Glomerular endothelial cell (primary cell): ENCODE results near the gene DCTN3. TPM values are rescaled to one million over a fixed set of nuclear protein-coding genes. Genes with fewer than 3 reads are reported as not detected.

ENCODE experiments used
- DNase-seq: peaks from one replicate; pipeline ENCODE4 v3.0.0-alpha.2; 2011; ENCODE audit warnings: low read depth, low spot score; ENCODE audit errors: extremely low read depth
- total RNA-seq: library from RNA; depleted of rRNA; stranded (reverse); fragments of >200 nt; gene quantifications from 2 replicates; pipeline ENCODE4 v1.2.3, GENCODE V29; 2015

The DCTN3 gene
- total RNA-seq, 1 donor from 2014 or later: 97.1 TPM

DNA sequence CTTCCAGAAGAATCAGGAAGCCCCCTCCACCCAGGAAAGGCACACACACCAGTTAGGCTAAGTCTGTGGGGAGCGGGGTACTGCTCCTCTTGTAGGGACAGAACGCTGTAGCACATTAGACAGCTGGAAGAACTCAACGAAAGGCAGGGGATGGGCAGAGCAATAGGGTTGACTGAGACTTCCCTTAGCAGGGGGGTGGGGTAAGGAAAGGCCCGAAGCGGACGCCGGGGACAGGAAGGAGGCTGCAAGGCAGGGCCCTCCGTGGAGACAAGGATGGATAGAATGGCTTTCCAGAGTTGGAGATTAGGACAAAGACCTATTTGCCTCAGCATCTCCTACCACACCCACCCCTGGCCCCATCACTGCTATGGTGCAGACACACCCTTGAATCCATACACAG is 45.1 kb downstream of the DCTN3 start:
- no peak for DNase-seq

DNA sequence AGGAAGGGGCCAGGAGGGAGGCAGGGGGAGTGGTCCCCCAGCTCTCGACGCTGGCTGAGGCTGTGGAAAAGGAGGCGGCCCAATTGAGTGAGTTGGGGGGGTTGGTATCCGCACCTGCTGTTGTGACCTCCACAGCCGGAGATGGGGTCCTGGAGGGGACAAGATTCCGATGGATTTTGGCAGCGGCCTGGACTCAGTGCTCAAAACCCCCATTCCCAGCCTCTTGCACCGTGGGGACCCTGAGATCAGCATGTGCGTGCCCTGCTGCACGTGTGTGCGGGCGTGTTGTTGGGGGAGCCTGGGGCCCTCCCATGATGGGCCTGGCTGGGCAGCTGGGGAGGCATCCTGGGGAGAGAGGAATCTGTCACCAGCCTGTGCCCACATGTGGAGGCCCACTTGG is 45.7 kb downstream of the DCTN3 start:
- no peak for DNase-seq

GRCh38 chr9:34573599-34574325 is 46.5 kb downstream of the DCTN3 start:
- DNase-seq: no peak

- DNase-seq: no peak
Measured at GRCh38 chr9:34572628-34573027, 47.7 kb downstream of the DCTN3 start.

DNA sequence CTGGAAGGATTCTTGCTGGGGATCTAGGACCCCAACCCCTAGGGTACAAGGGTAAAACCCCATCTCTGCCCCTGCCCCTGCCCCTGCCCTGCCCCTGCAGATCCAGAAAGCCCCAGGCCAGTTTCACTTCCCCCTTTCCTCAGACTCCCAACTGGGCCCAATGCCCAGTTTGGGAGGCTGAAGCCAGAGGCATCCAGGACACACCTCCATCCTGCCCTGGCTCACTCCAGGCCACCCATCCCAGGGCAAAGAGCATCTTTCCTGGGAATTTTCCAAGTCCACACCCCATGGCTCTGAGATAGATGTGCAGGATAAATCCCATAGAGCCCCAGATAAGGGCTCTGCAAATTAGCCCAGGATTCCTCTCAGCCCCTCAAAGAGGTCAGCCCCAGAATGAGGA is 48.2 kb downstream of the DCTN3 start:
- DNase-seq: no peak

DNA sequence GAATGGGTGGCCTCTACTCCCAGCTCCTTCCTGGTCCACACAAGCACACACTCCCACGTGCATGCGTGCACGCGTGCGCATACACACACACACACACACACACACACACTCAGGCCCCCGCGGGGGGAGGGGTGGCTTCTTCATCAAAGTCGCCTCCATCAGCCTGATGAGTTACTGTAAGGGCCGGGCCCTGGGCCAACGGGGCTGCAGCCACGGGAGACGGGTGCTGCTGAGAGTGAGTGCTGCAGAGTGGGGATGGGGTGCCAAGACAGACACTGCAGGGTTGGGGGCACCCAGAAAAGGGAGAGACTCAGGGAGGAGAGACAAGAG is 48.8 kb downstream of the DCTN3 start:
- DNase-seq: no peak

DNA sequence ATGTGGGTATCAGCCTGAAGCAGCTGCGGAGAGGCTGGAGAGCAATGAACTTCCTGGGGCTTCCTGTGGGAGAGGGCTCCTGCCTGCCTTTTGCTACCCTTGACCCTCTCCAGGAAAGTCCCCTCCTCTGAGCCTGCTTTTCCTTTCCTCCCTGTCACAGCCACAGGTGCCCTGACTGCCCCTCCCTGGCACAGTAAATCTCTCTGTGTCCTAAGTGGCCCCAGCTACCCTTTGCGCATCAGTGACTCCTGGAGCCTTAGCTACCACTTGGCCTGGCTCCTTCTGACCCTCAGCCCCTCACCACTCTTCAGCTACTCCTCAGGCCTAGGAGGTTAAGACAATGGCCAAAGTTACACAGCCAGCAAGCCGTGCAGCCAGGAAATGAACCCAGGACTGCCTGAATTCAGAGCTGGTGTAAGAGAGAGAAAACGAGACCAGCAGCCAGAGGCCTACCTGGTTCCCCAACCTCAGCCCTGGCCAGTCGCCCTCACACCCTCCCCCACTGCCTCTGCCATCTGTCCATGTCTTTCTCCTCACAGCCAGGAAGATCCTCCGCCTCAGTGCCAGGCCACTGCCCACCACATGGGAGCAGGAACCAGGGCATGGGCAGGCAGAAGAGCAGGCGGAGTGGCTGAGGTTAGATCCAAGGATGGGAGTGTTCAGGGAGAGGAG is 49.4 kb downstream of the DCTN3 start:
- no peak for DNase-seq

- no peak for DNase-seq
Measured at GRCh38 chr9:34570376-34570775, 49.9 kb downstream of the DCTN3 start.

DNA sequence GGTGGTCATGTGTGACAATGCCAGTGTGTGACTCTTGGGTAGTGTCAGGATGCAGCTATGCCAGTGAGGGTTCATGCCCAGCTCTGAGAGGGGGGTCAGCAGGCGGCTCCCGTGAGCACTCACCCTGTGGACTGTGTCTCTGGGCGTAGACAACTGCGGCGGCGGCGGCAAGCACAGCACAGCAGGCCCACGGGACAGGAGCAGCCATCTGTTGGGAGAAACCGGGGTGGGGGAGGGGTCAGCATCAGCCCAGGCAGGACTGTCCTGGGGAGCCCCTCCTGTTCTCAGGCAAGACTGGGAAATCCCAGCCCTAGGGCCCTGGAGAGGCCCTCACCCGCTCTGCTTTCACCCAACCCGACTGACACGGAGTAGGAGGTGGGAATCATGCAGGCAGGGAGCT is 51.5 kb downstream of the DCTN3 start:
- no peak for DNase-seq

- no peak for DNase-seq
Measured at GRCh38 chr9:34568133-34568532, 52.2 kb downstream of the DCTN3 start.

GRCh38 chr9:34566972-34567371 is 53.3 kb downstream of the DCTN3 start:
- DNase-seq: no peak

GRCh38 chr9:34566322-34566721 is 54.0 kb downstream of the DCTN3 start:
- no peak for DNase-seq

DNA sequence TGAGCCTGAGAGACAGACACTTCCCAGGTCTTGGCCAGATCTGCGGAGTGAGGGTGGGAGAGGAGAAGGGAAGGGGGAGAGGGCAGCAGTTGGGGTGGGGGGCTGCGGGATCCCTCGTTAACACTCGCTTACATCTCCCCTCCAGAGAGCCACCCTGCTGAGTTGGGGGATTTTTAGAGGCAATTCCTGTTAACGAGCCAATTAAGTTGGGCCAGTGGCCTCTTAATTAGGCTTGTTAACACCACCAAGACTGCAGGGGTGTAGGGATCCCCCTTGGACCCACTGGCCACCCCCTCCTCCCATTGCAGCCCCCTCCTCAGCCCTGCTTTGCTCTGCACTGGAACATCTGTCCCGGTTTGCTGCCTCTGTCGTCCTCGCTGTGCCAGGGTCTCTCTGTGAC is 54.4 kb downstream of the DCTN3 start:
- no peak for DNase-seq

GRCh38 chr9:34564617-34565016 is 55.7 kb downstream of the DCTN3 start:
- no peak for DNase-seq

Other genes with a start within 250 kb of the DCTN3 start
- 14.2 and 15.2 TPM in 2 replicates for gene MYORG, start 243.6 kb downstream of the DCTN3 start, total RNA-seq
- gene FAM219A, start 161.9 kb downstream of the DCTN3 start, total RNA-seq: 37.5 and 49.8 TPM in 2 replicates
- not detected in 2 replicates for gene DNAI1, start 161.7 kb downstream of the DCTN3 start, total RNA-seq
- gene ENHO, start 97.5 kb downstream of the DCTN3 start, total RNA-seq: not detected in 2 replicates
- gene CNTFR, start 30.8 kb downstream of the DCTN3 start, total RNA-seq: not detected in 2 replicates
- gene RPP25L, start 8.4 kb downstream of the DCTN3 start, total RNA-seq: 17.5 and 21.5 TPM in 2 replicates
- 0.29 TPM in 1 of 2 replicates, not detected in the other for gene ARID3C, start 8.6 kb upstream of the DCTN3 start, total RNA-seq
- gene SIGMAR1, start 17.3 kb upstream of the DCTN3 start, total RNA-seq: 105 and 134 TPM in 2 replicates
- 29.9 and 39.8 TPM in 2 replicates for gene GALT, start 26.2 kb upstream of the DCTN3 start, total RNA-seq
- 5.7 and 9.3 TPM in 2 replicates for gene IL11RA, start 31.7 kb upstream of the DCTN3 start, total RNA-seq
- not detected in 2 replicates for gene CCL27, start 42.2 kb upstream of the DCTN3 start, total RNA-seq
- gene CCL19, start 70.8 kb upstream of the DCTN3 start, total RNA-seq: not detected in 2 replicates
- gene CCL21, start 89.6 kb upstream of the DCTN3 start, total RNA-seq: 0.19 and 0.64 TPM in 2 replicates